Uterus (tissue), 4 donors: Measurements from ENCODE around the gene LETM1. TPM values are rescaled to one million over a fixed set of nuclear protein-coding genes. Genes with fewer than 3 reads are reported as not detected.

Experiments used
- DNase-seq, 2 donors: peaks; one replicate each; pipeline ENCODE4 v3.0.0-alpha.2; 2019 to 2020
- H3K27ac ChIP-seq, 2 donors: fragments of 200-600 bp; sonication (generic); 1 replicate in 1 of 2; 2 replicates in 1 of 2; pipeline ENCODE4 v1.5.1; 2016 to 2018
- H3K27me3 ChIP-seq, 2 donors: fragments of 200-600 bp; sonication (generic); one replicate each; pipeline ENCODE4 v1.5.1; 2018 to 2019; ENCODE audit warnings: control low read depth in 1 of 2
- H3K36me3 ChIP-seq, 2 donors: fragments of 200-600 bp; sonication (generic); one replicate each; pipeline ENCODE4 v1.5.1; 2019; ENCODE audit warnings: control low read depth in 1 of 2
- H3K4me1 ChIP-seq, 2 donors: fragments of 200-600 bp; sonication (generic); one replicate each; pipeline ENCODE4 v1.5.1; 2018 to 2019; ENCODE audit warnings: control low read depth in 1 of 2
- H3K4me3 ChIP-seq, 2 donors: fragments of 200-600 bp; sonication (generic); 1 replicate in 1 of 2; 2 replicates in 1 of 2; pipeline ENCODE4 v1.5.1; 2018 to 2019; ENCODE audit warnings: mild to moderate bottlenecking in 1 of 2
- H3K9me3 ChIP-seq, 2 donors: fragments of 200-600 bp; sonication (generic); one replicate each; pipeline ENCODE4 v1.5.1; 2019; ENCODE audit warnings: control low read depth in 1 of 2
- POLR2A ChIP-seq, 2 donors: fragments of 450-650 bp; IDR thresholded peaks; one replicate each; pipeline ENCODE4 v1.6.1; 2016; ENCODE audit warnings: antibody characterized with exemption in 2 of 2, mild to moderate bottlenecking in 1 of 2, moderate library complexity in 1 of 2
- intact Hi-C: fragments of 100-400 bp; cut with DNase I; formaldehyde crosslinking; loops from one replicate; pipeline ENCODE4 v1.15.1; 2023; ENCODE audit warnings: low total_unique reads
- total RNA-seq, 4 donors: library from RNA; depleted of rRNA in 3 of 4; stranded (reverse); fragments of >200 nt in 3 of 4; gene quantifications; one replicate each; pipeline versions ENCODE4 v1.1.0 to v1.2.4, GENCODE V29; 2014 to 2023
- TF ChIP-seq, protein P1 (sequence below), 4 experiments: fragments of 200-600 bp in 2 of 4; fragments of 450-650 bp in 2 of 4; sonication (generic) in 2 of 4; IDR thresholded peaks; one replicate each; pipeline ENCODE4 v1.5.1; 2016 to 2019; ENCODE audit warnings: antibody characterized with exemption in 4 of 4, mild to moderate bottlenecking in 2 of 4, moderate library complexity in 1 of 4
- donor health status: DM: yes; HTN: yes; CAD: no.

Gene LETM1
- total RNA-seq, 4 donors from 2014 or later, result 12.4 to 44.3 (median 31.3) TPM

- intact Hi-C loops, result no loop called here
- Histone ChIP-seq H3K9me3 (no peaks in the 10 kb centered on the region), H3K4me3 (no peak overlapping the region), H3K4me1 (no peaks in the 10 kb centered on the region), H3K36me3 (no peaks in the 10 kb centered on the region), H3K27me3 (no peaks in the 10 kb centered on the region), H3K27ac (no peak overlapping the region)
- no peak for DNase-seq
- TF ChIP-seq, protein P1, sequence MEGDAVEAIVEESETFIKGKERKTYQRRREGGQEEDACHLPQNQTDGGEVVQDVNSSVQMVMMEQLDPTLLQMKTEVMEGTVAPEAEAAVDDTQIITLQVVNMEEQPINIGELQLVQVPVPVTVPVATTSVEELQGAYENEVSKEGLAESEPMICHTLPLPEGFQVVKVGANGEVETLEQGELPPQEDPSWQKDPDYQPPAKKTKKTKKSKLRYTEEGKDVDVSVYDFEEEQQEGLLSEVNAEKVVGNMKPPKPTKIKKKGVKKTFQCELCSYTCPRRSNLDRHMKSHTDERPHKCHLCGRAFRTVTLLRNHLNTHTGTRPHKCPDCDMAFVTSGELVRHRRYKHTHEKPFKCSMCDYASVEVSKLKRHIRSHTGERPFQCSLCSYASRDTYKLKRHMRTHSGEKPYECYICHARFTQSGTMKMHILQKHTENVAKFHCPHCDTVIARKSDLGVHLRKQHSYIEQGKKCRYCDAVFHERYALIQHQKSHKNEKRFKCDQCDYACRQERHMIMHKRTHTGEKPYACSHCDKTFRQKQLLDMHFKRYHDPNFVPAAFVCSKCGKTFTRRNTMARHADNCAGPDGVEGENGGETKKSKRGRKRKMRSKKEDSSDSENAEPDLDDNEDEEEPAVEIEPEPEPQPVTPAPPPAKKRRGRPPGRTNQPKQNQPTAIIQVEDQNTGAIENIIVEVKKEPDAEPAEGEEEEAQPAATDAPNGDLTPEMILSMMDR (IDR thresholded peaks at IDR 0.05), result no peak
- TF ChIP-seq POLR2A (IDR thresholded peaks at IDR 0.05), result no peak
These were observed 48.6 kb downstream of the LETM1 start for GRCh38 chr4:1807332-1807777.

DNA sequence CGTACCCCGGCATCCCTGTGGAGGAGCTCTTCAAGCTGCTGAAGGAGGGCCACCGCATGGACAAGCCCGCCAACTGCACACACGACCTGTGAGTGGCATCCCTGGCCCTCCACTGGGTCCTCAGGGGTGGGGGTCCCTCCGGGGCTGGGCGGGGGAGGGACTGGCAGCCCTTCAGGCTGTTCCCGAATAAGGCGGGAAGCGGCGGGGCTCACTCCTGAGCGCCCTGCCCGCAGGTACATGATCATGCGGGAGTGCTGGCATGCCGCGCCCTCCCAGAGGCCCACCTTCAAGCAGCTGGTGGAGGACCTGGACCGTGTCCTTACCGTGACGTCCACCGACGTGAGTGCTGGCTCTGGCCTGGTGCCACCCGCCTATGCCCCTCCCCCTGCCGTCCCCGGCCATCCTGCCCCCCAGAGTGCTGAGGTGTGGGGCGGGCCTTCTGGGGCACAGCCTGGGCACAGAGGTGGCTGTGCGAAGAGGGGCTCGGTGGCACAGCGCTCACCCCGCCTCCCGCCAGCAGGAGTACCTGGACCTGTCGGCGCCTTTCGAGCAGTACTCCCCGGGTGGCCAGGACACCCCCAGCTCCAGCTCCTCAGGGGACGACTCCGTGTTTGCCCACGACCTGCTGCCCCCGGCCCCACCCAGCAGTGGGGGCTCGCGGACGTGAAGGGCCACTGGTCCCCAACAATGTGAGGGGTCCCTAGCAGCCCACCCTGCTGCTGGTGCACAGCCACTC is 49.2 kb downstream of the LETM1 start:
- DNase-seq, result no peak
- no peaks in the 10 kb centered on the region for H3K9me3 ChIP-seq
- no peaks in the 10 kb centered on the region for H3K27me3 ChIP-seq
- TF ChIP-seq POLR2A (IDR thresholded peaks at IDR 0.05), result no peak
- TF ChIP-seq, protein P1 (IDR thresholded peaks at IDR 0.05), result no peak
- no peaks in the 10 kb centered on the region for H3K4me1 ChIP-seq
- intact Hi-C loops, result no loop called here
- H3K36me3 ChIP-seq, result no peaks in the 10 kb centered on the region
- H3K27ac ChIP-seq, result no peak overlapping the region
- no peak overlapping the region for H3K4me3 ChIP-seq

DNA sequence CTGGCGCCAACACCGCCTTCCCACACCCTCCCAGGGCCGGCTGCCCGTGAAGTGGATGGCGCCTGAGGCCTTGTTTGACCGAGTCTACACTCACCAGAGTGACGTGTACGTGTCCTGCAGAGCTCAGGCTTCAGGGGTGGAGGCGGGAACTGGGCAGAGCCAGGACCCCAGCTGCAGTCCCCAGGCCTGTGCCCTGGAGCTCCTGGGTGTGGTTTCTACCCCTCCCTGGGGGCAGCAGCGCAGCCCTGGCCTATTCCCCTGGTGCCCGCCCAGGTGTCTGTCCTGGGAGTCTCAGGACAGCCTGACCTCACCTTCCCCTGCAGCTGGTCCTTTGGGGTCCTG is 49.8 kb downstream of the LETM1 start:
- TF ChIP-seq POLR2A (IDR thresholded peaks at IDR 0.05), result no peak
- TF ChIP-seq, protein P1 (IDR thresholded peaks at IDR 0.05), result no peak
- no peaks in the 10 kb centered on the region for H3K27me3 ChIP-seq
- H3K36me3 ChIP-seq, result no peaks in the 10 kb centered on the region
- no peak for DNase-seq
- H3K4me3 ChIP-seq, result no peak overlapping the region
- intact Hi-C loops, result no loop called here
- no peak overlapping the region for H3K27ac ChIP-seq
- no peaks in the 10 kb centered on the region for H3K9me3 ChIP-seq
- H3K4me1 ChIP-seq, result no peaks in the 10 kb centered on the region

- H3K9me3 ChIP-seq, result no peaks in the 10 kb centered on the region
- no peaks in the 10 kb centered on the region for H3K4me1 ChIP-seq
- no peaks in the 10 kb centered on the region for H3K36me3 ChIP-seq
- no peak for DNase-seq
- no peaks in the 10 kb centered on the region for H3K27me3 ChIP-seq
- H3K4me3 ChIP-seq, result no peak overlapping the region
- no peak overlapping the region for H3K27ac ChIP-seq
- intact Hi-C loops, result no loop called here
- TF ChIP-seq, protein P1 (IDR thresholded peaks at IDR 0.05), result no peak
- no peak for TF ChIP-seq POLR2A (IDR thresholded peaks at IDR 0.05)
These were observed 50.3 kb downstream of the LETM1 start for GRCh38 chr4:1805493-1806222.
